Liver (tissue), 9 donors: ENCODE results near the gene KCNK16. TPM values are rescaled to one million over a fixed set of nuclear protein-coding genes. Genes with fewer than 3 reads are reported as not detected.

Experiments used
- DNase-seq: peaks from one replicate; pipeline ENCODE4 v3.0.0-alpha.2; 2017; ENCODE audit warnings: low spot score
- H3K27ac ChIP-seq, 2 donors: one replicate each; pipeline ENCODE4 v1.7.0; 2013; ENCODE audit warnings: inconsistent platforms in 2 of 2, low read length in 2 of 2, control low read depth in 1 of 2, low read depth in 1 of 2, mild to moderate bottlenecking in 1 of 2
- H3K27me3 ChIP-seq, 4 donors: one replicate each; pipeline versions ENCODE4 v1.6.1 to v1.7.0; 2013; ENCODE audit warnings: low read length in 3 of 4, inconsistent platforms in 1 of 4, mild to moderate bottlenecking in 1 of 4, moderate library complexity in 1 of 4; ENCODE audit not compliant: control insufficient read depth in 4 of 4, insufficient read depth in 4 of 4
- H3K36me3 ChIP-seq, 4 donors: one replicate each; pipeline versions ENCODE4 v1.6.1 to v1.7.0; 2013; ENCODE audit warnings: low read length in 3 of 4, mild to moderate bottlenecking in 3 of 4, low read depth in 1 of 4, moderate library complexity in 1 of 4; ENCODE audit not compliant: control insufficient read depth in 4 of 4, insufficient read depth in 3 of 4
- H3K4me1 ChIP-seq, 4 donors: one replicate each; pipeline versions ENCODE4 v1.6.1 to v1.7.0; 2013; ENCODE audit warnings: low read length in 3 of 4, mild to moderate bottlenecking in 3 of 4, moderate library complexity in 1 of 4; ENCODE audit not compliant: control insufficient read depth in 4 of 4, insufficient read depth in 4 of 4
- H3K4me3 ChIP-seq, 3 donors: one replicate each; pipeline versions ENCODE4 v1.6.1 to v1.7.0; 2013; ENCODE audit warnings: low read length in 3 of 3, control low read depth in 1 of 3, low read depth in 1 of 3, mild to moderate bottlenecking in 1 of 3
- H3K9ac ChIP-seq, 2 donors: one replicate each; pipeline ENCODE4 v1.7.0; 2013; ENCODE audit warnings: low read length in 2 of 2, mild to moderate bottlenecking in 2 of 2, moderate library complexity in 2 of 2, control low read depth in 1 of 2, low read depth in 1 of 2
- H3K9me3 ChIP-seq, 4 donors: one replicate each; pipeline versions ENCODE4 v1.6.1 to v1.7.0; 2013; ENCODE audit warnings: low read length in 3 of 4; ENCODE audit not compliant: control insufficient read depth in 4 of 4
- ATF3 ChIP-seq: IDR thresholded peaks from 2 replicates; pipeline ENCODE4 v1.6.1; 2016; ENCODE audit warnings: antibody characterized with exemption
- EGR1 ChIP-seq, 2 donors: IDR thresholded peaks; 2 replicates each; pipeline ENCODE4 v1.6.1; 2016 to 2018; ENCODE audit warnings: antibody characterized with exemption in 2 of 2, low read depth in 2 of 2
- FOXA1 ChIP-seq: IDR thresholded peaks from 2 replicates; pipeline ENCODE4 v1.6.1; 2016; ENCODE audit warnings: antibody characterized with exemption
- FOXA2 ChIP-seq: IDR thresholded peaks from 2 replicates; pipeline ENCODE4 v1.6.1; 2016; ENCODE audit warnings: antibody characterized with exemption
- GABPA ChIP-seq, 2 donors: IDR thresholded peaks in 1 of 2; conservative IDR thresholded peaks in 1 of 2; 2 replicates each; pipeline ENCODE4 v1.6.1; 2016; ENCODE audit warnings: antibody characterized with exemption in 2 of 2, mild to moderate bottlenecking in 1 of 2, moderate library complexity in 1 of 2
- HNF4A ChIP-seq, 2 donors: conservative IDR thresholded peaks; 2 replicates each; pipeline ENCODE4 v1.6.1; 2016; ENCODE audit warnings: antibody characterized with exemption in 2 of 2, mild to moderate bottlenecking in 2 of 2
- HNF4G ChIP-seq: IDR thresholded peaks from 2 replicates; pipeline ENCODE4 v1.6.1; 2016; ENCODE audit warnings: antibody characterized with exemption
- JUND ChIP-seq, 2 donors: IDR thresholded peaks; 2 replicates each; pipeline ENCODE4 v1.6.1; 2016; ENCODE audit warnings: antibody characterized with exemption in 2 of 2
- MAX ChIP-seq: IDR thresholded peaks from 2 replicates; pipeline ENCODE4 v1.6.1; 2016; ENCODE audit warnings: antibody characterized with exemption
- NR2F2 ChIP-seq: IDR thresholded peaks from 2 replicates; pipeline ENCODE4 v1.6.1; 2016; ENCODE audit warnings: antibody characterized with exemption
- RAD21 ChIP-seq, 2 donors: IDR thresholded peaks; 2 replicates each; pipeline ENCODE4 v1.6.1; 2016; ENCODE audit warnings: antibody characterized with exemption in 2 of 2, mild to moderate bottlenecking in 2 of 2
- REST ChIP-seq: IDR thresholded peaks from 2 replicates; pipeline ENCODE4 v1.6.1; 2016; ENCODE audit warnings: antibody characterized with exemption, mild to moderate bottlenecking
- RXRA ChIP-seq, 2 donors: IDR thresholded peaks; 2 replicates each; pipeline ENCODE4 v1.6.1; 2017 to 2018; ENCODE audit warnings: antibody characterized with exemption in 2 of 2, mild to moderate bottlenecking in 1 of 2
- SP1 ChIP-seq: IDR thresholded peaks from 2 replicates; pipeline ENCODE4 v1.6.1; 2018; ENCODE audit warnings: antibody characterized with exemption, mild to moderate bottlenecking
- TAF1 ChIP-seq: conservative IDR thresholded peaks from 2 replicates; pipeline ENCODE4 v1.6.1; 2016; ENCODE audit warnings: antibody characterized with exemption, mild to moderate bottlenecking
- YY1 ChIP-seq: IDR thresholded peaks from 2 replicates; pipeline ENCODE4 v1.6.1; 2016; ENCODE audit warnings: antibody characterized with exemption, mild to moderate bottlenecking
- ZBTB33 ChIP-seq: IDR thresholded peaks from 2 replicates; pipeline ENCODE4 v1.6.1; 2016; ENCODE audit warnings: antibody characterized with exemption
- WGBS: extraction: QIAGEN DNeasy Blood & Tissue Kit; methylation state at CpG from one replicate; pipeline ENCODE4 v1.1.7; 2013; 5-methylcytosine and 5-hydroxymethylcytosine counted together
- polyA plus RNA-seq, 2 donors: library from polyadenylated mRNA; stranded (reverse) in 1 of 2; unstranded in 1 of 2; fragments of 200-250 nt in 1 of 2; fragments of >200 nt in 1 of 2; fragmentation: Nextera tagmentation in 1 of 2; extraction: Ambion mirVana in 1 of 2; gene quantifications; one replicate each; pipeline versions ENCODE4 v1.2.1 to v1.2.3, GENCODE V29; 2013 to 2015
- total RNA-seq, 2 donors: library from RNA; depleted of rRNA; stranded (reverse); fragments of >200 nt; gene quantifications; one replicate each; pipeline ENCODE4 v1.2.3, GENCODE V29; 2014
- TF ChIP-seq, protein P1 (sequence below): fragments of 150-350 bp; IDR thresholded peaks from 2 replicates; pipeline ENCODE4 v1.5.1; 2017; ENCODE audit warnings: improper control_type of control experiment, low read depth, low read length; ENCODE audit not compliant: missing input control
- donor health status: healthy.
- donor health status: healthy.
- donor health status: healthy.
- donor health status: healthy.
- donor health status: healthy.

Gene KCNK16
- total and polyA plus RNA-seq, 4 donors, result not detected

GRCh38 chr6:39298061-39298460 is 24.4 kb downstream of the KCNK16 start:
- WGBS, result 27% methylated on average over 10 of the region's 10 CpGs
- peak in 1 of 2 donors; percentile 22 for TF ChIP-seq GABPA (IDR thresholded peaks at IDR 0.05 in 1 of 2, conservative IDR thresholded peaks at IDR 0.05 in 1 of 2)
- TF ChIP-seq ZBTB33, result peak; percentile 66
- peak; percentile 91 for TF ChIP-seq SP1
- TF ChIP-seq RAD21 (IDR thresholded peaks at IDR 0.05), result peak; percentile 56 to 71
- peak; percentile 44 for TF ChIP-seq REST
- peak; percentile 85 for TF ChIP-seq YY1
- no peak for TF ChIP-seq TAF1
- TF ChIP-seq NR2F2, result peak; percentile 42
- TF ChIP-seq RXRA (IDR thresholded peaks at IDR 0.05), result peak; percentile 92 to 97
- TF ChIP-seq FOXA2, result peak; percentile 88
- peak; percentile 12 to 90 for TF ChIP-seq JUND (IDR thresholded peaks at IDR 0.05)
- TF ChIP-seq, protein P1, sequence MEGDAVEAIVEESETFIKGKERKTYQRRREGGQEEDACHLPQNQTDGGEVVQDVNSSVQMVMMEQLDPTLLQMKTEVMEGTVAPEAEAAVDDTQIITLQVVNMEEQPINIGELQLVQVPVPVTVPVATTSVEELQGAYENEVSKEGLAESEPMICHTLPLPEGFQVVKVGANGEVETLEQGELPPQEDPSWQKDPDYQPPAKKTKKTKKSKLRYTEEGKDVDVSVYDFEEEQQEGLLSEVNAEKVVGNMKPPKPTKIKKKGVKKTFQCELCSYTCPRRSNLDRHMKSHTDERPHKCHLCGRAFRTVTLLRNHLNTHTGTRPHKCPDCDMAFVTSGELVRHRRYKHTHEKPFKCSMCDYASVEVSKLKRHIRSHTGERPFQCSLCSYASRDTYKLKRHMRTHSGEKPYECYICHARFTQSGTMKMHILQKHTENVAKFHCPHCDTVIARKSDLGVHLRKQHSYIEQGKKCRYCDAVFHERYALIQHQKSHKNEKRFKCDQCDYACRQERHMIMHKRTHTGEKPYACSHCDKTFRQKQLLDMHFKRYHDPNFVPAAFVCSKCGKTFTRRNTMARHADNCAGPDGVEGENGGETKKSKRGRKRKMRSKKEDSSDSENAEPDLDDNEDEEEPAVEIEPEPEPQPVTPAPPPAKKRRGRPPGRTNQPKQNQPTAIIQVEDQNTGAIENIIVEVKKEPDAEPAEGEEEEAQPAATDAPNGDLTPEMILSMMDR, result no peak
- peak in 1 of 2 donors; percentile 81 for TF ChIP-seq EGR1 (IDR thresholded peaks at IDR 0.05; ENCODE audit: low read depth in 2 of 2)
- TF ChIP-seq HNF4A (conservative IDR thresholded peaks at IDR 0.05), result peak; percentile 91 to 95
- peak; percentile 96 for TF ChIP-seq MAX
- peak; percentile 69 for TF ChIP-seq ATF3
- peak; percentile 93 for TF ChIP-seq FOXA1
- peak; percentile 49 for TF ChIP-seq HNF4G
- Histone ChIP-seq H3K36me3 (no peaks in the 10 kb centered on the region), H3K9me3 (no peaks in the 10 kb centered on the region), H3K27me3 (no peaks in the 10 kb centered on the region), H3K4me3 (no peak overlapping the region), H3K9ac (no peak overlapping the region), H3K27ac (peak overlapping the region; percentile 75 to 80), H3K4me1 (peaks cover 19 to 50% (median 35%) of the 10 kb centered on the region in 4 donors)
- peak; percentile 56 for DNase-seq
